ENCODE measurements around the gene SNX8.

SNX8 gene

DNA sequence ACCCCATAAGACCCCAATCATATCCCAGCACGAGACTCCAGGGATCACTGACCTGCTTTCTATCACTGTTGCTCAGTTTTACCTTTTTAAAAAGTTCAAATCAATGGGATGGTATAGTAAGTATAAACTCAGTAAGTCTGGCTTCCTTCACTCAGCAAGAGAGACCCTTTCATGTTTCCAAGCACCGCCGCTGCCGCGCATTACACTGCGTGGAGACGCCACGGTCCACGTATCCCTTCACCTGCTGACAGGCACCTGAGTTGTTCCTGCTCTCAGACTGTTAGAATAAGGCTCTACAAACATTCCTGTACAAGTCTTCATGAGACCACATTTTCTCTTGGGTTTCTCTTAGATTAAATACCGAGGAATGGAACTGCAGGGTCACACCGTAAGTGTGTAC lies 109.8 kb downstream of the SNX8 start:
- no peaks in the 10 kb centered on the region for H3K27me3 ChIP-seq (ENCODE audit: control insufficient read depth, low read length)
- H3F3A ChIP-seq (ENCODE audit: control insufficient read depth, insufficient read depth), result 0 out of 2 replicates have a peak, but pooled peaks cover 2% of the 10 kb centered on the region
- no peak overlapping the region for H3K4me3 ChIP-seq (ENCODE audit: low read length)
- no peak for TF ChIP-seq EZH2phosphoT487 (IDR thresholded peaks at IDR 0.05; ENCODE audit: borderline replicate concordance, low read length)
- no peak for TF ChIP-seq CTCF (IDR thresholded peaks at IDR 0.05; ENCODE audit: low read depth, low read length, poor library complexity, severe bottlenecking)
- H3K27ac ChIP-seq (ENCODE audit: low read depth, low read length), result no peak overlapping the region
- peaks cover 4% of the 10 kb centered on the region; the same call in 1 of the 2 replicates for H3K9me3 ChIP-seq (ENCODE audit: control insufficient read depth, insufficient read depth, low read length)
- no peaks in the 10 kb centered on the region for H3K9me2 ChIP-seq (replicated peaks; ENCODE audit: control insufficient read depth, low read length)
- H3K36me3 ChIP-seq (ENCODE audit: control insufficient read depth, low read length), result peaks cover 75% of the 10 kb centered on the region
- peak overlapping the region; percentile 46 for H3K4me2 ChIP-seq (ENCODE audit: low read length)
- peaks cover 8% of the 10 kb centered on the region for H4K20me1 ChIP-seq (ENCODE audit: control insufficient read depth, insufficient read depth, low read depth, low read length)
- peaks cover 21% of the 10 kb centered on the region for H3K79me2 ChIP-seq (ENCODE audit: control insufficient read depth, low read length)
- H3K4me1 ChIP-seq (ENCODE audit: control insufficient read depth, low read length), result peaks cover 17% of the 10 kb centered on the region

DNA sequence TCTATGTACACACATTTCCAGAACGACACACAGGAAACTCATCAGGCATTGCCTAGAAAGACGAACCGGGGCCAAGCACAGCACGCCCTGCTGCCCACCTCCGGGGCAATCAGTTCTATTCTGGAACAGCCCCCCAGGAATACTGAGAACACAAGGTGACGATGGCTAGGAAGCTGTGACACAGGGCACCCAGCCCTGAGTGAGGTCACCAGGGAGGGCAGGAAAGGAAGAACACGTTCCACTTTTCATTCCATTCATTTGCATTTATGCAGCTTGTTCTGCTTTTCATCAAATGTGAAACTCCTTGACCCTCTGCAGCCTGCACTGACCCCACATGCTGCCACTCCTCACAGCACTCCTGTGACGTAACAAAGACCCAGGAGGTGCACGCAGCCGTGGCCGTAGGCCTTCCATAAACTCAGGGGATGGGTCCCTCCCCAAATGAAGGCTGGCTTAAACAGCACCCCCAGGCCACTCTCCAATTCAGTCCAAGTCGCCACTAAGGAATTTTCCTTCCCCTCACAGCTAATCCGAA lies 110.4 kb downstream of the SNX8 start:
- peaks cover 8% of the 10 kb centered on the region for H4K20me1 ChIP-seq (ENCODE audit: control insufficient read depth, insufficient read depth, low read depth, low read length)
- TF ChIP-seq CTCF (IDR thresholded peaks at IDR 0.05; ENCODE audit: low read depth, low read length, poor library complexity, severe bottlenecking) (no peak), EZH2phosphoT487 (IDR thresholded peaks at IDR 0.05; ENCODE audit: borderline replicate concordance, low read length) (no peak)
- H3K9me2 ChIP-seq (replicated peaks; ENCODE audit: control insufficient read depth, low read length), result no peaks in the 10 kb centered on the region
- peaks cover 75% of the 10 kb centered on the region for H3K36me3 ChIP-seq (ENCODE audit: control insufficient read depth, low read length)
- peak overlapping the region; percentile 46 for H3K4me2 ChIP-seq (ENCODE audit: low read length)
- no peaks in the 10 kb centered on the region for H3K27me3 ChIP-seq (ENCODE audit: control insufficient read depth, low read length)
- peak overlapping the region; percentile 18 for H3K4me3 ChIP-seq (ENCODE audit: low read length)
- peaks cover 10% of the 10 kb centered on the region; the same call in 1 of the 2 replicates for H3K9me3 ChIP-seq (ENCODE audit: control insufficient read depth, insufficient read depth, low read length)
- H3K27ac ChIP-seq (ENCODE audit: low read depth, low read length), result no peak overlapping the region
- 0 out of 2 replicates have a peak, but pooled peaks cover 2% of the 10 kb centered on the region for H3F3A ChIP-seq (ENCODE audit: control insufficient read depth, insufficient read depth)
- peaks cover 17% of the 10 kb centered on the region for H3K4me1 ChIP-seq (ENCODE audit: control insufficient read depth, low read length)
- H3K79me2 ChIP-seq (ENCODE audit: control insufficient read depth, low read length), result peaks cover 27% of the 10 kb centered on the region

DNA sequence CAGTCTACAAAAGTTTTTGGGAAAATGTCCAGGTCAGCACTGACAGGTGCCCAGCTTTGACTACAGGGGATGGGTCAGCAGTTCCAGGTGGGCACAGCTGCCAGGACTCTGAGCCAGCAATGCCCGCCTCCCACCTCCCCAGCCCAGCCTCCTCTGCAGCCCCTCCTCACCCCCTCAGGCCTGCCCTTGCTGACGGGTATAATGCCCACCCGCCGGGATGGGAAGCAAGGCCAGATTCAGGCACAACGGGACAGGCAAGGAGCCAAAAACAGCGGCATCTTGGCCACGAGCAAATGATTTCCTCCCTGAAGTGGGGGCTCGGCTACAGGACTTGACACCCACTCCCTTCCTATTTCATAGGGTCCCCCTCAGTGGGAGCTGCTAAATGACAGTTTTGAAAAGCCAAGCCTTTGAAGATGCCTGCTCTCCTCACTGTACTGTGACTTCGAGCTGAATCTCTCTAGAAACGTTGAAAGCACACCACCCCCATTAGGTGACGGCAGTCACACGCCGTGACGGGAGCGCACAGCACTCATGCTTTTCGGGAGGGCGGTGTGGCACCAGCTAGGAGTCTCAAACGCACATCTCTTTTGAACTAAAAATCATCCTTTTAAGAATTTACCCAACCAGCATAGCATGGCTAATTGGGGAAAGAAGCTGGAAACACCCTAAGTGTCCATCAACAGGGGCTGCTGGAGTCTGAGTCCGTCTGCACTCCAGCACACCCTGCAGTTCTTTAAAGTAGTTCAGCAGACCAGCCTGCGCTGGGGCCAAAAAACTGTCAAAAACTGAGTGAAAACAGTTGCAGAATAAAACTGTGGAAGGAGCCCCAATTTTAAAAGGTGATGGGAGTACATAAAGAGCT lies 111.1 kb downstream of the SNX8 start:
- Histone ChIP-seq H3K9me3 (ENCODE audit: control insufficient read depth, insufficient read depth, low read length) (peaks cover 17% of the 10 kb centered on the region; the same call in 1 of the 2 replicates), H3K27ac (ENCODE audit: low read depth, low read length) (no peak overlapping the region), H3K36me3 (ENCODE audit: control insufficient read depth, low read length) (peaks cover 75% of the 10 kb centered on the region), H3K27me3 (ENCODE audit: control insufficient read depth, low read length) (no peaks in the 10 kb centered on the region), H3K4me1 (ENCODE audit: control insufficient read depth, low read length) (peaks cover 17% of the 10 kb centered on the region), H3F3A (ENCODE audit: control insufficient read depth, insufficient read depth) (0 out of 2 replicates have a peak, but pooled peaks cover 2% of the 10 kb centered on the region), H3K79me2 (ENCODE audit: control insufficient read depth, low read length) (peaks cover 34% of the 10 kb centered on the region), H3K4me3 (ENCODE audit: low read length) (peak overlapping the region; percentile 18; the same call in 1 of the 2 replicates), H3K9me2 (replicated peaks; ENCODE audit: control insufficient read depth, low read length) (no peaks in the 10 kb centered on the region), H4K20me1 (ENCODE audit: control insufficient read depth, insufficient read depth, low read depth, low read length) (peaks cover 4% of the 10 kb centered on the region), H3K4me2 (ENCODE audit: low read length) (peak overlapping the region; percentile 46)
- TF ChIP-seq CTCF (IDR thresholded peaks at IDR 0.05; ENCODE audit: low read depth, low read length, poor library complexity, severe bottlenecking) (no peak), EZH2phosphoT487 (IDR thresholded peaks at IDR 0.05; ENCODE audit: borderline replicate concordance, low read length) (no peak)
